Suprapubic skin (tissue), 3 donors: ENCODE data around the gene ARHGAP10.

Experiments used
- CTCF ChIP-seq, 2 donors: fragments of 200-600 bp in 1 of 2; fragments of 450-650 bp in 1 of 2; sonication (generic) in 1 of 2; IDR thresholded peaks; one replicate each; pipeline ENCODE4 v1.5.1; 2016 to 2019; ENCODE audit warnings: antibody characterized with exemption in 2 of 2, mild to moderate bottlenecking in 1 of 2, moderate library complexity in 1 of 2
- EP300 ChIP-seq: sonication (generic); formaldehyde crosslinking; IDR thresholded peaks from one replicate; pipeline ENCODE4 v1.6.1; 2017; ENCODE audit warnings: antibody characterized with exemption

GRCh38 chr4:148079961-148080360 is 348.1 kb downstream of the ARHGAP10 start:
- TF ChIP-seq CTCF (IDR thresholded peaks at IDR 0.05): no peak
- TF ChIP-seq EP300: no peak
